Measurements from ENCODE around the gene ARHGAP24.

The ARHGAP24 gene

GRCh38 chr4:85745939-85746338, 271.0 kb downstream of the ARHGAP24 start:
- no peak overlapping the region for H3K4me3 ChIP-seq (ENCODE audit: low read depth, low read length)
- no peak for TF ChIP-seq CTCF (IDR thresholded peaks at IDR 0.05; ENCODE audit: borderline replicate concordance, insufficient read depth, low read depth, low read length)

GRCh38 chr4:85747882-85748491, 273.0 kb downstream of the ARHGAP24 start:
- H3K4me3 ChIP-seq (ENCODE audit: low read depth, low read length) = no peak overlapping the region
- peak; percentile 66 for TF ChIP-seq CTCF (IDR thresholded peaks at IDR 0.05; ENCODE audit: borderline replicate concordance, insufficient read depth, low read depth, low read length)

GRCh38 chr4:85748654-85749053, 273.7 kb downstream of the ARHGAP24 start:
- H3K4me3 ChIP-seq (ENCODE audit: low read depth, low read length) = no peak overlapping the region
- TF ChIP-seq CTCF (IDR thresholded peaks at IDR 0.05; ENCODE audit: borderline replicate concordance, insufficient read depth, low read depth, low read length) = no peak

- no peak for TF ChIP-seq CTCF (IDR thresholded peaks at IDR 0.05; ENCODE audit: borderline replicate concordance, insufficient read depth, low read depth, low read length)
- no peak overlapping the region for H3K4me3 ChIP-seq (ENCODE audit: low read depth, low read length)
Observed at GRCh38 chr4:85751866-85752265, 276.9 kb downstream of the ARHGAP24 start.

GRCh38 chr4:85755285-85755684, 280.3 kb downstream of the ARHGAP24 start:
- no peak for TF ChIP-seq CTCF (IDR thresholded peaks at IDR 0.05; ENCODE audit: borderline replicate concordance, insufficient read depth, low read depth, low read length)
- H3K4me3 ChIP-seq (ENCODE audit: low read depth, low read length) = no peak overlapping the region

GRCh38 chr4:85756938-85757337, 282.0 kb downstream of the ARHGAP24 start:
- peak; percentile 40; the same call in 1 of the 2 replicates for TF ChIP-seq CTCF (IDR thresholded peaks at IDR 0.05; ENCODE audit: borderline replicate concordance, insufficient read depth, low read depth, low read length)
- no peak overlapping the region for H3K4me3 ChIP-seq (ENCODE audit: low read depth, low read length)

- H3K4me3 ChIP-seq (ENCODE audit: low read depth, low read length) = no peak overlapping the region
- TF ChIP-seq CTCF (IDR thresholded peaks at IDR 0.05; ENCODE audit: borderline replicate concordance, insufficient read depth, low read depth, low read length) = no peak
Observed at GRCh38 chr4:85759388-85759787, 284.4 kb downstream of the ARHGAP24 start.
